ENCODE results near the gene DLGAP1. TPM values are rescaled to one million over a fixed set of nuclear protein-coding genes. Genes with fewer than 3 reads are reported as not detected.

DLGAP1 gene
- total RNA-seq, 1 donor from 2014 or later, result 13.6 TPM

DNA sequence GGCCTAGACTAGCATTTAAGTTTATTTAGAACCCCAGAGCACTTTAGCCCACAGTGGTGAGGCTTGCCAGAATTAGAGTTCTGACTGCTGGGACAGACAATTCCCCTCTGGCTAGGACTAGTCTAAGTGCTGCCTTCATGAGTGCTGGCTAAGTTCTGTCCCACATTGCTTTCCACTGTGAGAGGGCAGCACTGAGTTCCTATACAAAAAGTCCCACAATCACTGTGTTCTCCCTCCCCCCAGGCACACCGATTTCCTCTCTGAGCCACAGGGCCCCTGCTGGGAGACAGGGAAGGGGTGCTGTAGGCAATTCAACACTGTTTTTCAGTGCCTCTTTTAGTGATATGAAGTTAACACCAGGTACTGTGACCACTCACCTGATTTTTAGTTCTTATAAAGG lies 310.9 kb downstream of the DLGAP1 start:
- no peak for DNase-seq
- Mint-ChIP-seq H3K36me3 (ENCODE audit: unreplicated experiment) (peaks cover 5% of the 10 kb centered on the region), H3K9me3 (ENCODE audit: unreplicated experiment) (peaks cover 3% of the 10 kb centered on the region), H3K4me3 (ENCODE audit: unreplicated experiment) (no peak overlapping the region), H3K27me3 (ENCODE audit: unreplicated experiment) (no peaks in the 10 kb centered on the region), H3K4me1 (ENCODE audit: low read depth, unreplicated experiment) (no peaks in the 10 kb centered on the region), H3K27ac (ENCODE audit: unreplicated experiment) (no peak overlapping the region)
- TF ChIP-seq, protein P1, sequence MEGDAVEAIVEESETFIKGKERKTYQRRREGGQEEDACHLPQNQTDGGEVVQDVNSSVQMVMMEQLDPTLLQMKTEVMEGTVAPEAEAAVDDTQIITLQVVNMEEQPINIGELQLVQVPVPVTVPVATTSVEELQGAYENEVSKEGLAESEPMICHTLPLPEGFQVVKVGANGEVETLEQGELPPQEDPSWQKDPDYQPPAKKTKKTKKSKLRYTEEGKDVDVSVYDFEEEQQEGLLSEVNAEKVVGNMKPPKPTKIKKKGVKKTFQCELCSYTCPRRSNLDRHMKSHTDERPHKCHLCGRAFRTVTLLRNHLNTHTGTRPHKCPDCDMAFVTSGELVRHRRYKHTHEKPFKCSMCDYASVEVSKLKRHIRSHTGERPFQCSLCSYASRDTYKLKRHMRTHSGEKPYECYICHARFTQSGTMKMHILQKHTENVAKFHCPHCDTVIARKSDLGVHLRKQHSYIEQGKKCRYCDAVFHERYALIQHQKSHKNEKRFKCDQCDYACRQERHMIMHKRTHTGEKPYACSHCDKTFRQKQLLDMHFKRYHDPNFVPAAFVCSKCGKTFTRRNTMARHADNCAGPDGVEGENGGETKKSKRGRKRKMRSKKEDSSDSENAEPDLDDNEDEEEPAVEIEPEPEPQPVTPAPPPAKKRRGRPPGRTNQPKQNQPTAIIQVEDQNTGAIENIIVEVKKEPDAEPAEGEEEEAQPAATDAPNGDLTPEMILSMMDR (IDR thresholded peaks at IDR 0.05; ENCODE audit: partially characterized antibody, unreplicated experiment), result no peak

DNA sequence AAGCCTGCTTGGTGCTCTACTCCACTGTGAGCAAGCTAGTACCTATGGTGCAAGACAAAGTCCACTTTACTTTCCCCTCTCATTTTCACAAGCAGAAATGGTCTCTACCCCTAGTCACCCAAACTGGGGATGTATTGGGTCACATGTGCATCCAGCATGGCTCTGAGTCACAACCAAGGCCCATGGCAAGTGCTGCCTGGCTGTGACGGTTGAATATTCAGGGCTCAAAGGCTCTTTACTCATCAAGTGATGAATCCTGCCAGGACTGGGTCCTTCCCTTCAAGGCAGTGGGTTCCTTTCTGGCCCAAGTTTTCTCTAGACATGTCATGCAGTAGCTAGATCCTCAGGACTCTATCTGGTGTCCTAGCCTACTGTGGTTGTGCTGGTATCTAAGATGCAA lies 311.5 kb downstream of the DLGAP1 start:
- Mint-ChIP-seq H3K4me3 (ENCODE audit: unreplicated experiment) (no peak overlapping the region), H3K27ac (ENCODE audit: unreplicated experiment) (no peak overlapping the region), H3K4me1 (ENCODE audit: low read depth, unreplicated experiment) (no peaks in the 10 kb centered on the region), H3K27me3 (ENCODE audit: unreplicated experiment) (no peaks in the 10 kb centered on the region), H3K9me3 (ENCODE audit: unreplicated experiment) (peaks cover 3% of the 10 kb centered on the region), H3K36me3 (ENCODE audit: unreplicated experiment) (peaks cover 5% of the 10 kb centered on the region)
- TF ChIP-seq, protein P1 (IDR thresholded peaks at IDR 0.05; ENCODE audit: partially characterized antibody, unreplicated experiment), result no peak
- DNase-seq, result no peak

DNA sequence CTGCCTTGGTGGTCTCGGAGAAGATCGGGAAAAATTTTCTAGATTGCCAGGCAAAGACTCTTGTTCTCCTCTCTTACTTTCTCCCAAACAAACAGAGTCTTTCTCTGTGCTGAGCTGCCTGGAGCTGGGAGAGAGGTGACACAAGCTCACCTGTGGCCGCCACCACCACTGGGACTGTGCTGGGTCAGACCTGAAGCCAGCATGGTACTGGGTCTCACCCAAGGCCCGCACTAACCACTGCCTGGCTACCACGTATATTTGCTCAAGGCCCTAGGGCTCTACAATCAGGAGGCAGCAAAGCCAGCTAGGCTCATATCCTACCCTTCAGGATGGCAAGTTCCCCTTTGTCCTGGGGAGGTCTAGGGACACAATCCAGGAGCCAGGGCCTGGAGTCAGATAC lies 312.2 kb downstream of the DLGAP1 start:
- Mint-ChIP-seq H3K4me3 (ENCODE audit: unreplicated experiment) (no peak overlapping the region), H3K4me1 (ENCODE audit: low read depth, unreplicated experiment) (no peaks in the 10 kb centered on the region), H3K9me3 (ENCODE audit: unreplicated experiment) (peaks cover 3% of the 10 kb centered on the region), H3K27ac (ENCODE audit: unreplicated experiment) (no peak overlapping the region), H3K27me3 (ENCODE audit: unreplicated experiment) (no peaks in the 10 kb centered on the region), H3K36me3 (ENCODE audit: unreplicated experiment) (peaks cover 5% of the 10 kb centered on the region)
- DNase-seq, result no peak
- TF ChIP-seq, protein P1 (IDR thresholded peaks at IDR 0.05; ENCODE audit: partially characterized antibody, unreplicated experiment), result no peak

DNA sequence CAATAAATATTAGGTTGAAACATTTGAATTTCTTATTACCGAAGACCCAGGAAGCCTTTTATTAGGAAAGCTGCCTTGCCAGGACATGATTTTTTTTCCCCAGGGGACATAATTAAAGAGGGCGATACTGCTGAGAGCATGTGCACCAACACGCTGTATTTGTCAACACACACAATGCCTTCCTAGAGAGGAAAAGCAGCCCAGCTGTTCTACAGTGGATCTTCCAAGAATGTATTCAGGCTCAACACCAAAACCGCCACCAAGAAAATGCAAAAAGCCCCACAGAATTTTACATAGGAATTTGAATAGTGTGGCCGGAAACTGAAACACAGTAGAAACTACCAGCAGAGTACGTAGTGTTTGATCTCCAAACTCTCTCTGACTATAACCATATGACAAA lies 320.4 kb downstream of the DLGAP1 start:
- Mint-ChIP-seq H3K4me3 (ENCODE audit: unreplicated experiment) (no peak overlapping the region), H3K36me3 (ENCODE audit: unreplicated experiment) (no peaks in the 10 kb centered on the region), H3K4me1 (ENCODE audit: low read depth, unreplicated experiment) (peaks cover 14% of the 10 kb centered on the region), H3K9me3 (ENCODE audit: unreplicated experiment) (no peaks in the 10 kb centered on the region), H3K27me3 (ENCODE audit: unreplicated experiment) (no peaks in the 10 kb centered on the region), H3K27ac (ENCODE audit: unreplicated experiment) (no peak overlapping the region)
- TF ChIP-seq, protein P1 (IDR thresholded peaks at IDR 0.05; ENCODE audit: partially characterized antibody, unreplicated experiment), result no peak
- no peak for DNase-seq

DNA sequence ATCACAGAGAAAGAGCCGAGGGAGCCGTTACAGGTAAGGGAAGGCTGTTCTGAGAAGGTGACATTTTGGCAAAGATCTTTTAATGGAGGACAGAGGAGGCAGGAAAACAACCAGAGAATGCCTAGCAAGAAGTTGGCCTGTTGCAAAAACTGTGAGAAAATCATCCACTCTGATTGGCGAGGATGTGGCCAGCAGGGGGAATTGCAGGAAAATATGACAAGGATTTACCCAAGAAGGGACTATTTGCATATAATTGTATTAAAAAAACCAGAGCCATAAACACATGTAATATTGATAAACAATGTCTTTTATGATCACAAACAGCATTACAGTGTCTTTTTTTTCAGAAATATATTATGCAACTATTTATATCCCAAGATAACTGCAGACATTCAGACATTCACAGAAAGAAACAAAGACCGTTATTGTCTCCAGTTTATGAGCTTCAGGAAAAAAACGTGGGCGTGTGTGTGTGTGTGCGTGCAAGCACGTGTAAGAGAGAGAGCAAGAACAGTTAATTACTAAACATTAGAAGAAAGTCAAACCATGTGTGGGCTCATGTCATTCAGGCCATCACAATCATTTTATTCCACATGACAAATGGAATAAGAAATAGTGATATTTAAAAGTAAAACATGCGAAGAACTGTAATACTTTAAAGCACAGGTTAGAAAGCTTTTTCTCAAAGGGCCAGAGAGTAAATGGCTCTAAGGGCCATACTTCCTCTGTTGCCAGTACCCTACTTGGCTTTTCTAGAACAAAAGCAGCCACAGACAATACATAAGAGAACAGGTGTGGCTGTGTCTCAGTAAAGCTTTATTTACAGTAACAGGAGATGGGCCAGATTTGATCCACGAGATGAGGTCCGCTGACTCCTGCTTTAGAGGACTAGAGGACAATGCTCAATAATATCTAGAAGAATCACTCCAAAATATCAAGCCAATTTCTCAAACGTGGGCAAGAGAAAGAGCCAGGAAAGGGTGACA lies 324.1 kb downstream of the DLGAP1 start:
- no peaks in the 10 kb centered on the region for H3K36me3 Mint-ChIP-seq (ENCODE audit: unreplicated experiment)
- H3K4me1 Mint-ChIP-seq (ENCODE audit: low read depth, unreplicated experiment), result peaks cover 20% of the 10 kb centered on the region
- H3K9me3 Mint-ChIP-seq (ENCODE audit: unreplicated experiment), result no peaks in the 10 kb centered on the region
- no peak overlapping the region for H3K27ac Mint-ChIP-seq (ENCODE audit: unreplicated experiment)
- H3K27me3 Mint-ChIP-seq (ENCODE audit: unreplicated experiment), result no peaks in the 10 kb centered on the region
- no peak overlapping the region for H3K4me3 Mint-ChIP-seq (ENCODE audit: unreplicated experiment)
- DNase-seq, result no peak
- TF ChIP-seq, protein P1 (IDR thresholded peaks at IDR 0.05; ENCODE audit: partially characterized antibody, unreplicated experiment), result peak; percentile 23
